HT-29 (cell line): ENCODE measurements around the gene MPIG6B. TPM values are rescaled to one million over a fixed set of nuclear protein-coding genes. Genes with fewer than 3 reads are reported as not detected.
A peak's percentile ranks its signal among the peaks of the same experiment; 100 is the strongest.

Experiments used
- DNase-seq: peaks from one replicate; pipeline ENCODE4 v3.0.0-alpha.2; 2015; ENCODE audit warnings: low spot score
- total RNA-seq: library from RNA; depleted of rRNA; stranded (reverse); fragments of >200 nt; shearing (Covaris generic); gene quantifications from 2 replicates; pipeline ENCODE4 v1.2.3, GENCODE V29; 2014; rRNA removed

MPIG6B gene, protein sequence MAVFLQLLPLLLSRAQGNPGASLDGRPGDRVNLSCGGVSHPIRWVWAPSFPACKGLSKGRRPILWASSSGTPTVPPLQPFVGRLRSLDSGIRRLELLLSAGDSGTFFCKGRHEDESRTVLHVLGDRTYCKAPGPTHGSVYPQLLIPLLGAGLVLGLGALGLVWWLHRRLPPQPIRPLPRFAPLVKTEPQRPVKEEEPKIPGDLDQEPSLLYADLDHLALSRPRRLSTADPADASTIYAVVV
- 0.18 TPM in 1 of 2 replicates, not detected in the other for total RNA-seq

DNA sequence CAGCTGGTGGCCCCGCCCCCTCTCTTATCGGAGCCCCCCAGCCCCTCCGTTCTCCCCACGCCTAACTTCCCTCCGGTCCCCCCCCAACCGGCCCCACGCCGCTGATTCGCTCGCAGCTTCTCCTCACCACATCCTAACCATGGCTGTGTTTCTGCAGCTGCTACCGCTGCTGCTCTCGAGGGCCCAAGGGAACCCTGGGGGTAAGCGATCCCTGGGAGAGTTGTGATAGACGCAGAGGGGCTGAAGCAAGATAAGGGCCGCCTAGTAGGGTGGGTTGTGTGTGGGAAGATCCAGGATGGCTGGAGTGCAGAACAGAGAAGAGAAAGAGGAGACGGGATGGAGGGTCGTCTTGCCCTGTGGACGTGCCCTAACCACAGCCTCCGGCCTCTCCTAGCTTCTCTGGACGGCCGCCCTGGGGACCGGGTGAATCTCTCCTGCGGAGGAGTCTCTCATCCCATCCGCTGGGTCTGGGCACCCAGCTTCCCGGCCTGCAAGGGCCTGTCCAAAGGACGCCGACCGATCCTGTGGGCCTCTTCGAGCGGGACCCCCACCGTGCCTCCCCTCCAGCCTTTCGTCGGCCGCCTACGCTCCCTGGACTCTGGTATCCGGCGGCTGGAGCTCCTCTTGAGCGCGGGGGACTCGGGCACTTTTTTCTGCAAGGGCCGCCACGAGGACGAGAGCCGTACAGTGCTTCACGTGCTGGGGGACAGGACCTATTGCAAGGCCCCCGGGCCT lies at the start of gene MPIG6B:
Gene MPIG6B, plus strand, starts transcription at position 129 of the 735 bp plus-strand sequence. Its CDS starts 11 bp downstream, at position 140.
- no peak for DNase-seq

DNA sequence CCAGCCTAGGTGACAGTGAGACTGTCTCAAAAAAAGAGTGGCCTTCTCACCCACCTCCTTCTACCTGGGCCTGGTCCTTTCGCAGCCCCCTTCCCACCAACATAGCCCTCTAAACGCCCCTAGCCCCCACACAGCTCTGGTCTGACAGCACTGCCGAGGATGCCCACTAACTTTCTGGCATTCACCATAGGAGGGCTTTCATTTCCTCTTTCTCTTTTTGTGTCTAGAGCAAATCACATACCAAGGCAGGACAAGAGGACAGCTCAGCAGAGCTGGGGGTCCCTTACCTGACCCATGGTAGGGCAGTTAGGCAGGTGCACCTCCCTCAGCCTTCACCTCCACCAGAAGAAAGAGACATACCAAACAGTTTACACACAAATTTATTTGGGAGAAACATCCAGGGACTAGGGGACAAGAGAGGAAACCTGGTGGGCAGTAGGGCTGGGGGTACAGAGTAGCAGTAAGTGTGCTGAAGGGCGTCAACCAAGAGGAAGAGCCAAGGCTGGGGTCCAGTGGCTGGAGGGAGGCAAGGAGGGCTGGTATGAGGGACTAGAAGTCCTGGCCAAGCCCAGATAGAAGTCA lies 46.8 kb upstream of the MPIG6B start:
- no peak for DNase-seq

DNA sequence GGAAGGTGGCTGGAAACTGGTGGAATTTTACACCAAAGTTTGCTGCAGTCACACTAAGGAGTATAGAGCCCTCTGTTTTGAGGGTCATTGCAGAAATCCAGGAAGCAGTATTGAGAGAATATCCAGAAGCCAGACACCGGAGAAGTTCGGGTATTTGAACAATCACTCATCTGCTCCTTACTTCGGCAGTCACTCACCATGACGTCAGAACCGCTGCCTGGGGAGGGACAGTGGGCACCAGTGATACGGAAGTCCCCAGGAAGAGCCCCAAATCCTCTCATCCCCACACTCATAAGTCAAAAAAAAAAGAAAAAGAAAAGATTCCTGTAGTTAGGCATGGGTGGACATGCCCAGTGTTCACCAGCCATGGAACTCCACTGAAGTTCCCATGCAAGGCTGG lies 46.3 kb upstream of the MPIG6B start:
- DNase-seq = no peak

DNA sequence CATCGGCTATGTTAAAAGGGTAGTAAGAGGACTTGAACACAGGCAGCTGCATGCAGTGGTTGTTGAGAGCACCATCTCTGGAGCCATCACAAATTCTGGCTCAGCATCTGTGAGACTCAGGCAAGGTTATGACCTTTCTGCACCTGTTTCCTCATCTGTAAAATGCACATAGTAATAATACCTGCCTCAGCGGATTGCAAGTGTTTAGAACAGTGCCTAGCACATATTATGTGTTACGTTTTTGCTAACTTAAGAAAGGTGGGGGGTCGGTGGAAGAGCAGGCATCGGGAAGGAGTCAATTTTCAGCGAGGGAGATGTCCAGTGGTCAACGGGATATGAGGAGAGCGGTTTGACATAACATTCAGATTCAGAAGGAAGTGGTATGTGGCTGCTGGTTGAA lies 45.2 kb upstream of the MPIG6B start:
- DNase-seq = no peak

DNA sequence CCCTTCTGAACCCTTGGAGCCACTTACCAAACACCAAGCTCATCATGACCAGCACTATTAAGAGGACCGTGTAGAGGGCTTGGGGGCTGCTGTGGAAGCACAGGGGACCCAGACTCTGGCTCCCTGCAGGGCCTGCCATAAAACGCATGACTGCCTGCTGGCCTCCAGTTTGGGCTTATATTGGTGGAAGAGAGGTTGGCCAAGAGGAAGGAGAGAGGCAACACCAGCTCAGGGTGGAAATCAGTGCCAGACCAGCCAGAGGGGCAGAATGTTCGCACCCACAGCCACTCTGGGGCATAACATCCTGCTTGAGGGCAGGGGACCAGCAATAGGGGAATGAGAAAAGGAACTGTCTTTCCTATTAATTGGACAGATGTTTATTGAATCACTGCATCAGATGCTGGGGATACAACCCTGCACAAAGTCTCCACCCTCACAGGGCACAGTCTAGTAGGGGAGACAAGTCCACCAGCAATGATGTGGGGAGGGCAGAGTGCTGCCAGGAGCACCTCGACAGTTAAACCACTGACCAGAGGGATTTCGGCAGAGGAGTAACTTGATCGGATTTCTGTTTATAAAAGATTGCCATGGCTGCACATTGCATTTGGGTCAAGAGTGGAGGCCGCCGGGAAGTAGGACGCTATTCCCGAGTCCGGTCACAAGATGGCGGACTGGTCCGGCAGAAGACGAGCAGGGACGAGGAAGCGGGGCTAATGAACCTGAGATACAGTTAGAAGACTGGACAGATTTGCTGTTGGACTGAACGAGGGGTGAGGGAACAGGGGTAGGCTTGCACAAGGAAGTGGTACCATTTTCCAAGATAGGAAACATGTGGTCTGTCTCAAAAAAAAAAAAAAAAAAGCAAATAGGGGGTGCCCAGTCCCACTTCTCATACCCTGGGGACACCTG lies 42.7 kb upstream of the MPIG6B start, which contains the start of gene LY6G5C:
Gene LY6G5C, minus strand, starts transcription at position 842 of the 909 bp plus-strand sequence. Its CDS starts 694 bp downstream, at position 148.
- peak; percentile 90 for DNase-seq

DNA sequence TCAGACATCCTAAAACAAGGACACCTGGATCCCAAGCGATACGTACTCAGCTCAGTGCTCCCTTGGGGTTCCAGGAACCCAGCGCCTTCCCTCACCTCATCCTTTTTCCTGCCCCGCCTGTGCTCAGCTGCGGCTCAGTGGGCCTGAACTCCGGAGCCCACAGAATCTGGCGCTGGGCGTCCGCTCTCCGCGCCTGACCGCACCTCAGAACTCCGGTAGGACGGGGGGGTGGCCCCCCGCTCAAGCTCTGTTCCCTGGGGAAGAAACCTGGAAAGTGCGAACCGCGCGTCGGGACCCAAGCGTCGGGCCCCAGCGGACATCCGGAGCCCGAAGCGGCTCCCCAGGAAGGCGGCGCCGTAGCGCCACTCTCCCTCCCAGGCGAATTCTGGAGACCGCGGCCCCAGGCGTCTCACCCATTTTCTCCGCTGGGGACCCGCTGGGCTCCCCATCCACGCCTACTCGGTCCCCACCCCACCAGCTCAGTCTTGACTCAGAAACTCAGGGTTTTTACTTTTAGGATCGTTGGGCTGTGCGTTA lies 42.0 kb upstream of the MPIG6B start:
- DNase-seq = peak; percentile 68

DNA sequence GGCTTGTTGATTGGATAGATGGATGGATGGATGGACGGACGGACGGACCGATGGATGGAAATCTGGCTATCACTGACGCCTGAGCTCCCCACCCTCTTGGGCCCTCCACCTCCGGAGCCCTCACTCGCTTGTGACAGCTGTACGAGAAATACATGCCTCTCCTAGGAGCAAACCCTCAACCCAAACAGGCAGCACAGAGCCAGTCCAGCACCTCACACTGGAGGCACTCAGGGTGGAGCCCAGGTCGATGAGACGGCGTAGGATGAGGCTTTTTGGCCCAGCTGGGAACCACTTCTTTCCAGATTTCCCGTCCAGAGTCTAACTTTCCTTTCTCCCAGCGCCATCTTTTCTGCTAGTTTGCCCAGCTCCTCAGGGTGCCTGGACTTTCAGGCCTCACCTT lies 39.6 kb upstream of the MPIG6B start:
- DNase-seq = no peak

DNA sequence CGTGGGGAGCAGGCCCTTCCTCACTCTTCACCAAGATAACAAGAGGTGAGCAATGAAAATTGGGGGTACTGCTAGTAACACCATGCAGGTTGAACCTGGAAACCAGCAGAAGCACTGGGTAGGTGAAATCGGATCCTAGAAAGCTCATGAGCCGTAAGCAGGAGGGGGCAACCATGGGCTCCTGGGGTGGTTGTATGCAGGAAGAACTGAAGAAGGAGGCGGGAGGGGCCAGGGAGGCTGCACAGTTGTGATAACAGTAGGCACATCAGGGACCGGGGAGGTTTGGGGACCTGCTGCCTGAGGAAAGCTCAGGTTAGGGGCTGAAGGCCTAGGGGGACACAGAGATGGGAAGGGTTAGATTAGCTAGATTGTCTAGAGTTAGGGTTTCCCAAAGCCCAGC lies 36.7 kb upstream of the MPIG6B start:
- no peak for DNase-seq

DNA sequence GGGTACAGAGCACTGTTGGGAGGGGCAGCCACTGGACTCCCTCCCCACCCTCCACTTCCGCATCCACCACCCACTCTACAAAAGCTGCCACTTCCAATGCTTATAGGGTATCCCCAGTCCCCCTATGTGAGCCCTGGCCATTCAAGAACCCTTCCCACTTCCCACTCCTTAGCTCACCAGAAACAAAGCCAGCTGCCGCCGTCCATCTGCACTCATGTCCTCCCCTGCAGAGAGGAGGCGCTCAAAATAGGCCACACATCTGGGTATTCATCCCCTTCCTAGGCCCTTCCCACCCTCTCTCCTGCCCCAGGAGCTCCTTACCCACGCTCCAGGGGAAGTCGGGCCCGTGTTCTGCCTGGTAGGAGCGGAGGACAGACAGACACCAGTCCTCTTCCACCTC lies 35.9 kb upstream of the MPIG6B start:
- no peak for DNase-seq

DNA sequence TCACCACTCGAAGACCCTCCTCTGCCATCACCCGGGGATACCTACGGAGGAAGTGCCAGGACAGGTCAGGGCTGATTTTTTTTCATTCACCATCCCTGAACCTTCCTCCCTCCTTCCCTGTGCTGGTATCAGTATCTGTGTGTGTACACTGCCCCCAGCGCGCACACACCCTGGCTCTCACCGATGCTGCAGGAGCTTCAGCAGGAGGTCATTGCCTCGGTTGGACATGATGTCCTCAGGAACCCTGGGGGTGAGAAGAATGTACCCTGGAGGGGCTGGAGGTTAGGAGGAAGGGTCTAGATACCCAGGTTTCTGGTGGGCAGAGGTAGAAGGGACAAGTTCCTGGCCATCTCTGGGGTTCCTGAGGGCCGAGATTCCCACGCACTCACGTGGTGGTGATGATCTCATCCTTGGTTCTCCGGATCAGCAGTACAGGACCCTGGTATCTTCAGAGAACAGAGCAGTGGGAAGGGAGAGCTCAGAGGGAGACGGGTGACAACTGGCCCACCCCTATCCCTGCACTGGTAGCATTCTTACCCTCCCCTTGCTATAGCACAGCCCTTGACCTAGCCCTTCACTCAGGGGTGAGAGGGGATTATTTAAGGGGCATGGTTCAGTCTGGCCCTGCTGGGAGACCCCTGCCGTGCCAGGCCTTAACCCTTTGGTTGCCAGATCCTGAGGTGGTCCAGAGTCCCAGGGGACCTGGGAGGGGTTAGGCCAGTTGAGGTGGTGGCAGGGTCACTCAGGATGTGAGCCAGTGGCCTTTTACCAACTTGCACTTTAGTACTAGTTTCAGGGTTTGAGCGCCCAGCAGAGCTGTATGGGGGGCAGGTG lies 35.1 kb upstream of the MPIG6B start:
- DNase-seq = no peak

DNA sequence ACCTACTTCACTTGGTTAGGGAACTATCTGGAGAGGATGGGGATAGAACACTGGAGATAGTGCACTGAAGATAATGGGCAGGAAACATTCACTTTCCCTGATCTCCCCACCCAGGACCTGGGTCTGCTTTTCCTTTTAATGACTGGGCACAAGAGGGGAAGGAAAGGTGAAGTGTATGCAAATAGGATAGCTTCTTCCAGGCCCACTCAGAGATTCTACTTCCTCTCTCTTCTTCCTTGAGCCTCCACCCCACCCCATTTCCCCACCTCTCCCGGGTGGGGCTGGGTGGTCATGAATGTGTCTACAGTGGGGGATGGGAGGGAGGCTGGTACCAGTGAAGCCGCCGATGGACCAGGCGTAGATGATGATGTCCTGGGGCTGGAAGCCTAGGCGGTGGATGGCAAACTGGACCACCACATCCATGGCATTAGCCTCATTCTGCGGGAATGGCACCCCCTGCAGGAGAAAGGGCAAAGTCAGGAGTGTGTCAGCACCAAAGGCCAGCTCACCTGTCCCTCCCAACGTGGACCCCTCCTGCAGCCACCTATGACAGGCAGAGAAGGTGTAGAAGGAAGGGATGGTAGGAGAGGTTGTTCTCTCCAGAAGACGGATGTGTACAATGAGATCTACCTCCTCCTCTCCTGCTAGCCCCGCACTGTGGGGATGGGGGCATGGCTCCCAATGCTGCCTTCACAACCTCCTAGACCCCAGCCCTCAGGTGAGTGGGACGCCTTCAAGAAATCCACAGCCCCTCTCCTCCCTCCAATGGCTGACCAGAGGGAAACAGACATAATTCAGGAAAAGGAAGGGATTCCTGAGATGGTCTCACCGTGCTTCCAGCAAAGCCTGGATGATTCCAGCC lies 33.7 kb upstream of the MPIG6B start:
- DNase-seq = no peak

DNA sequence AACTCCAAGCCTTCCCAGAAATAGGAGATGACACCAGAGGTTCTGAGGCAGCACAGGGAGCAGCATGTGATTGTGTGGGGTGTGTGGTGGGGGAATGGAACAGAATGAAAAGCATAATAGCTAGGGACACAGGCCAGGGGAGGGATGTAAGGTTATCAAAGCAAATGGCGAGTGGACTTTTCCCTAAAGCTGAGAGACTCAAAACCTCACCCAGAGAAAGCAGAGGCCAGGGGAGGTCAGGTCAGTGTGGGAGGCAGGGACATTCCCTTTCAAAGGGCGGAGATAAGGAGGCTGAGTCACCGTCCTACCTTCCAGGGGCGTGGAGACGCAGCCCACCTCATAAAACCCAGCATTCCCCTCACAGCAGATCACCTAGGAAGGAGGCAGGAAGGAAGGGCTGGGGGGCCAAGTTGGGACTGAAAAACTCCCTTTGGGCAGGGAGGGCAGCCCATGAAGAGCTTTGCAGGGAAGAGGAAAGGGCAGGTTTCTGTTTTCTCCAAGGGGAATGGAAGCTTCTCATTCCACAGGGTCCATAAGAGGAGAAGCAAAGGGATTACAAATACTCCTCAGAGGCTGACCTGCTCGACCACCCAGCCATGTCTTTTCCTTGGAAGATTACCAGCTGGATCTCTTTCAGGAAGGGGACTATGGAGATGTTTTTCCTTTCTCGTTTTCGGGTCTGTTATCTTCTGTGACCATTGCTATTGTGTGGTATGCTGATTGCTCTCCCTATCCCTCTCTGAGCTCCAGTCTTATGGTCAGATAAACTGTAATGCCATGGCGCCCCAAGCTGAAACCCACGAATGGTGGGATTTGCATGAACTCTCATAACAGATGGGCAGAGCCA lies 32.7 kb upstream of the MPIG6B start:
- peak; percentile 39 for DNase-seq

DNA sequence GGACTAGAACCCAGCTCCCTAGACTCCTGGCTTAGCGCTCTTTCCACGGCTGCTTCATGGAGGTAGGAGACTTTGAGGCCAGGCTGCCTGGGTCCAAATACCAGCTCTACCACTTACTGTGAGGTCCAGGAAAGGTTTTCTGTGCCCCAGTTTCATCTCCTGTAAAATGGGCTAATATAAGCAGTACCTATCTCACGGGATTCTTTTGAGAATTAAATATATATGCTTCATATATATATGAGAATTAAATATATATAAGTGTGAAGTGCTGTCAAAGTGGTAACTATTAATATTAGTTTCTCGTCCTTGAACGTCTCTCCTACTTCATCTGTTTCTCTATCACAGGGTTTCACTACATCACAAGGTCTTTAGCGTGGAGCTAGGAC lies 32.1 kb upstream of the MPIG6B start:
- DNase-seq = no peak

DNA sequence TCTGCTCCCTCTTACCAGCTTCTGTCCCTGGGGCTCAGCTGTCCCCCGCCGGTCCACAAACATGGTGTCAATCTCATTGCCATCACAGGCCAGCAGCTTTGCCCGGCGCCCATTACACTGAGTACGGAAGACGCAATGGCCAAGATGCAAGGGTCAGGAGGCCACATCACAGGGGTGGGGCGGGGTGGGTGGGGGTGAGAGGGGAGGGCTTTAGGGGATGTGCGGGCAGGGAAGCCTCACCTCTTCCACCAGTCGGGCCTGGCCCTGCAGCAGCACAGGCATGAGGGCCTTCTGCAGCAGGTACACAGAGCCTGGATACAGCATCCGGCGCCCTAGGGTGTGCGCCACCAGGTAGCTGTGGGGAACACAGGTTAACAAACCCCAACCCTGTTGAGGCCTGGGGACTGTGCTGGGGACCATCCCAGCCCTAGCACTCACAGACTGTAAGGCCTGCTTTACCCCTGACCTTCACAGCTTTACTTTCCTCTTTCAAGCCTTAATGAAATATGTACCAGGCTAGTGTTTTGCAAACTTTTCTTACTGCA lies 31.5 kb upstream of the MPIG6B start:
- DNase-seq = no peak

DNA sequence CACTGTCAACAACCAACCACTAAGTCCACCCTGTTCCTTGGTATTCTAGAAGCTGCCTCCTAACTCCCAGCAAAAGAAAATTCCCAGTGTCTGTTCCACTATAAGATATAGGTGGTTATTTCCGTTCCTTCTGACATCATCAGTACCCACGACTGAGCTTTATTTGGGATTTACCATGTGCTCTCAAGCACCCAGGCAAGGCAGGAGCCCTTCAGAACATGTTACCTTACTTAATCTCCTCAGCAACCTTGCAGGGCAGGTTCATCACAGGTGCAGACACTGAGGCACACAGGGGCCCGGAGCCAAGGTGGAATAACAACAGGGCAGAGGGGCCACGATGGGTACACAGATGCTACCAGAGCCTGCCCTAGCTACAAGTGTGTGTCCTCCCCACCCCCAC lies 30.8 kb upstream of the MPIG6B start:
- DNase-seq = no peak

DNA sequence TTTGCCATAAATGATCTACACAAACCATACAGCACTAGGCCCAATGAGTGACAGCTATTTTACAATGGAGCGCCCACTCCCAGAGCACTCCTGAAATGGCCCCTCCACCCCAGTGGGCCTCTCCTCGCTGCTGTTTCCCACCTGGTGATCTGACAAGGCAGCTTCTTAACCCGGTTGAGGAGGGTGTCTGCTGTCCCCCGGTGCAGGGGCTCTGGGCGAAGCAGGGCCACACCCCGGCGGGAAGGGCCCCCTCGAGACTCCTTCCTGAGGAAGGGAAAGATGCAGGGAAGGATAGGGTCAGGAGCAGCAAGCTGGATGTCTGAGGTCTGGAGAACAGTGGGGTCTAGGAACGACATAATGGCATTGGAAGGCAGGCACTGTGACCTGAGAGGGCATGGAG lies 30.3 kb upstream of the MPIG6B start:
- no peak for DNase-seq

DNA sequence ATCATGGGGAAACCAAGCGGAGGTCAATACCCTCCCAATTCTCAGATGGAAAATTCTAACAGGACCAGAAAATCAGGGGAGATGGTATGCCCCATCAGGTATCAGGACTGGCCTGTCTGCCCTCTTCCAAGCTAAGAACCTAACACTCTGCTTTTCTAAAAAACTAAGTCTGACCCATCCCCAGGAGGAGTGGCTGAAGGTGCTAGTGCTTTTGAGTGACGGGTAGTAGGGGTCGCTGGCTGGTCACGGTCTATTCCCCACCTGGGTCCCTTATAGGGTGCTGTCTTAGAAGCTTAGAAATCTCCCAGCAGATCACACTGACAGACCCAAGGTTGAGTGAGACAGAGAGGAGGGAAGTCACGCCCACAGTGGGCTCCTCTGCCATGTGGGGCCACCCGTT lies 29.6 kb upstream of the MPIG6B start:
- no peak for DNase-seq

DNA sequence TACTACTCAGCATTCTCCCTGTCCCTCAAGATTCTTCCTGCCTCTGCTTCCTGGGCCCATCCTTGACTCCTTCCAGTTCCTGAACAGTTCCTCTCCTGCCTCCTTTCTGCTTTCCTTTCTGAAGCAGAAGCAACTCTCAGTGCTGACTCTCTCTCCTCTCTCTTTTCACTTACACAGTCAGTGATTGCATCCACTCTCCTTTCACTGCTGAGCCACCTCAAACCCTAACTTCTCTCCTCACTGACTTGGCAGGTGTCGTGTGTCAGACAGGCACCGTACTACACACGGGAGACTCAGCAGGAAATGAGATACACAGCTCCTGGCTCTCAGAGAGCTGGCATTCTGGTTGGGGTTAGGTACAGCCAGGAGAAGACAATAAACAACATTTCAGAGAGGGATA lies 25.6 kb upstream of the MPIG6B start:
- DNase-seq = no peak
